Fibroblast of skin of abdomen (primary cell): ENCODE results near the gene WASHC4.
"Not testable (repeated sequence)": the region's sequence is repeated elsewhere in the genome, so short reads cannot be mapped to it uniquely, and the experiment has no call there.

Experiments used
- DNase-seq: peaks from one replicate; pipeline ENCODE4 v3.0.0-alpha.2; 2013

The WASHC4 gene

DNA sequence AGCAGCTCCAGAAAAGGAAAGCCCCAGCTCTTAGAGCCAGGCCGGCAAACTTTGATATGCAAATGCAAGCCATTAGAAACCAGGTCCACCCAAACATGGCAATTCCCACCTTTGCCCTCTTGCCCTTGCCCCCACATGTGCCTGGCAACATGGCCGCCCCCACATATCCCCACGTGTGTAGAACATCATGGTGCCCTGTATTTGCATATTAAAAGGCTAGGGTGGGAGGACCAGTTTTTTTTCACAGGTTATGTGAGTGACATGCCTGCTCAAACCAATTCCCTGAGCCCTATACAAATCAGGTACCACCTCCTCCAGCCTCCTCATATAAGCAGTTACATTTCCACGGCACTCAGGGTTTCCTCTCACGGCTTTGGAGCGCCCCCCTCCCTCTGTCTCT is 17.2 kb upstream of the WASHC4 start:
- no peak for DNase-seq

DNA sequence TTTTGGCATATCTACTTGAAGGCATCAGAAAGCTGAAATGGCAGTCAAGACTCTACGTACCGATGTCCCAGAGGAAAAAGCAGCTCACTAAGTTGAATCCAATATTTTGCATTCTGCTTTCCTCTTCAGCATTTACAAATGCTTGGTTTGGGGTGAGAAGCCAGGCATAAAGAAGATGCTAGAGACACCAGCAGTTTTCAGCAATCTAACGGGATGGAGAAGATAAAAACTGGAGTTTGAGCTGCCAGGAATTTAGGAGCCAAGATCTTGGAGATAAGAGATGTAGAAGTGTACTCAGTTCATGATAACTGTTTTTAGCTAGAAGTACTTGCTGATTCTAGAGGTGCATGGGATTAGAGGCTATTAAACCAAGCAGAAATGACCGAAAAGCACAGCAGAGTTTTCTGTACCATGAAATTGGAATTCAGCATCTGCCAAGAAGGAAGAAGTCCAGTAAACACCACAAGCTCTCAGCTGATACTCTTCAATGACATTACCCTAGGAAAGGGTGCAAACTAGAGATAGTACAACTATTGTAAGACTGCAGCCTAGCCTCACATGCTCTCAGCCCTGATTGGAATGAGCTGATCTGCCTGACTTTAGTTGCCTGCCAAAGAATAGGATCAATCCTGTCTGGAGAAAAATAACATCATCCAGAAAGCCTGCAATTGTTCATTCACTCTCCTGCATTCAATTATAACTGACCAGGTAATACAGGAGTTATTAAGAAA is 15.9 kb upstream of the WASHC4 start:
- DNase-seq: no peak

DNA sequence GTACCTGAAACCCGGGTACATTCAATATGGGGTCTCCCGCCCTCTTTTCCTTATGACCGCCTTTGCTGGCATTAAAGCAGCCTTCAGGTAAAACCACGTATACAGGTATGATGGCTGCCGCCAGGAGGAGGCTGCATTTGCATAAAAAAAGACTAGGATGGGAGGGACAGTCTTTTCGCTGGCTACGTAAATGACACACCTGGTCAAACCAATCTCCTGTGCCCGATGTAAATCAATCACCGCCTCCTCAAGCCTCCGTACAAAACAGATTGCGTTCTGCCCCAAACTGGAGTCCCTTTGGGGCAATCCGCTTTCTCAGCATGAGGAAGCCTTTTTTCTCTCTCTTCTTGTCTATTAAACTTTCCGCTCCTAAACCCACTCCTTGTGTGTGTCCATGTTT is 15.2 kb upstream of the WASHC4 start:
- no peak for DNase-seq

DNA sequence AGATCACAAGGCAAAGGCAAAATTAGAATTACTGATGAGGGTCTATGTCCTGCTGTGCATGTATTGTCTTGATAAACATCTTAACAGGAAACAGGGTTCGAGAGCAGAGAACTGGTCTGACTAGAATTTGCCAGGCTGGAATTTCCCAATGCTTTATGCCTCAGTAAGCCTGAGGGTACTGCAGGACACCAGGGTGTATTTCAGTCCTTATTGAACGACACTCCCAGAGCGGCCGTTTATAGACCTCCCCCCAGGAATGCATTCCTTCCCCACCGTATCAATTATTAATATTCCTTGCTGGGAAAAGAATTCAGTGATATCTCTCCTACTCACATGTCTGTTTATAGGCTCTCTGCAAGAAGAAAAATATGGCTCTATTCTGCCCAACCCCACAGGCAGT is 12.2 kb upstream of the WASHC4 start:
- not testable (repeated sequence) for DNase-seq

DNA sequence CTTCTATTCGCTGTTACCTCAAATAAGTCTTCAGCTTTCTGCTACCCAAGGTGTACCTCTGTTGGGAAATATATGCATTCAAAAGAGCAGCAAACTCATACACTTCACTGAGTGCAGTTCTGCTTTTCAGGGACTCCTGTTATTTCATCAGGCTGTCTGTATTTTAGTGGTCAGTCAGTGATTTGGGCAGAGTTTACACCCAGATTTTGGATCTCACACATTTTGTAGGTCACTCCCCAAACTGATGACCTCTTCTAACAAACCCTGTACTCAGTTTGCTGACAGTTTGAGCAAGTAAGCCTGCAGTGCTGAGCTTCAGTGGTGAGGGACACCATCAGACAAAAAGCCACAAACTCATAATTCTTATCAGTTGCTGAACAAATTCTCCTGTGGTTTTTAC is 8.2 kb upstream of the WASHC4 start:
- no peak for DNase-seq

DNA sequence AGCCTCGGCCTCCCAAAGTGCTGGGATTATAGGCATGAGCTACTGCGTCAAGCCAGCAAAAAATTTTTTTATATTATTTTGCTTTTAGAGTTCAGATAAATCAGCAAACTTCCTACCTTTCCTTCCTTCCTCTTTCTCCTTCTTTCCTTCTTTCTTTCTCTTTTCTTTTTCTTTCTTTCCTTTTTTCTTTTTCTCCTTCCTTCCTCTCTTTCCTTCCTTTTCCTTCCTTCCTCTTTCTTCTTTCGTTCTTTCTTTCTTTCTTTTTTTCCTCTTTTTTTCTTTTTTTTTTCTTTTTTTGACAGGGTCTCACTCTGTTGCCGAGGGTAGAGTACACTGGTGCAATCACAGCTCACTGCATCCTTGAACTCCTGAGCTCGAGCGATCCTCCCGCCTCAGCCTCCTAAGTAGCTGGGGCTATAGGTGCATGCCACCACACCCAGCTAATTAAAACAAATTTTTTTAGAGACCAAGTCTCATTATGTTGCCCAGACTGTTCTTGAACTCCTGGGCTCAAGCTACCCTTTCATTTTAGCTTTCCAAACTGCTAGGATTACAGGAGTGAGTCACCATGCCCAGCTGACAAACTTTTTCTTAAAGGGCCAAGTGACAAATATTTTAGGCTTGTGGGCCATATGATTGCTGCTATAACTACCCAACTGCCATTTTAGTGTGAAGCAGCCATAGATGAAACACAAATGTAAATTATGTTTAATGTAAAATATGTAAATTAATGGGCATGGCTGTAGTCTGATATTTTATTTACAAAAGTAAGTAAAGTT is 7.1 kb upstream of the WASHC4 start:
- peak; percentile 65 for DNase-seq

DNA sequence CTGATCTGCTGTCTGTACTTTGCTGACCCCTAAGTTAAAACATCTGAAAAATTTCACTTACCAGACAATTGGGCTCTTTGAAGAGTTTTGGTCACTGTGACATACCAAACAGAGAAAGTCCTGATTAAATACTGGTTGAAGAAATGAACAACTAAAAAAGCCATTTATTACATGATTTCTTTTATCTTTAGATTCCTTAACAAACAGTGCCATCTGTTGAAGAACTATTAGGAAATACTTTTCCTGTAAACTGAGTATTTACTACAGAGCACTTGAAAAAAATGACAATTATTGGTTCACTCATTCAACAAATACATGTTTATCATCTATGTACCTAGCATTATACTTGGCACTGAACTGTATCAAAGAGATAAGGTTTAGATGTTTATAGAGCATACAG is 6.5 kb upstream of the WASHC4 start:
- peak; percentile 30 for DNase-seq

DNA sequence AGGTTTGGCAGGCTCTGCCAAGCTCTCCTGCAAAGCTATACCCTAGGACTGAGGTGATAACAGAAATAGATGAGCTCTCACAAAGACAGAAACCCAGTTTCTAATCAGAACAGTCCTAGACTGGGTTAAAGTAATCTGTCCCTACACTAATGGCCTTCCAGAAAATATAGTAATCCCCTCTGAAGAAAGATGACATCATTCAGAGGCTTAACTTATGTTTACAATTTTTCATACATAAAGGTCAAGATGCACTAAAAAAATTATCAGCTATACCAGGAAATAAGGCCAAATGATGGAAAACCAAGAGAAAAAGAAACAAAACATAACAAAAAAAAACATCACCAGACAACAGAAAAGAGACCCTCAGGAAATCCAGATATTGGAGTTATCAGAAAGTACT is 4.9 kb upstream of the WASHC4 start:
- DNase-seq: no peak

DNA sequence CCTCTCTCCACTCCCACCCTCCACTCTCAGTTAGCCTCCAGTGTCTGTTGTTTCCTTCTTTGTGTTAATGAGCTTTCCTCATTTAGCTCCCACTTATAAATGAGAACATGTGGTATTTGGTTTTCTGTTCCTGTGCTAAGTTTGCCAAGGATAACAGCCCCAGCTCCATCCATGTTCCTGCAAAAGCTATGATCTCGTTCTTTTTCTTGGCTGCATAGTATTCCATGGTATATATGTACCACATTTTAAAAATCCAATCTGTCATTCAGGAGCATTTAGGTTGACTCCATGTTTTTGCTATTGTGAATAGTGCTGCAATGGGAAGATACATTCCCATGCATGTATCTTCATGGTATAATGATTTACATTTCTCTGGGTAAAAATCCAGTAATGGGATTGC is 2.8 kb upstream of the WASHC4 start:
- DNase-seq: no peak

DNA sequence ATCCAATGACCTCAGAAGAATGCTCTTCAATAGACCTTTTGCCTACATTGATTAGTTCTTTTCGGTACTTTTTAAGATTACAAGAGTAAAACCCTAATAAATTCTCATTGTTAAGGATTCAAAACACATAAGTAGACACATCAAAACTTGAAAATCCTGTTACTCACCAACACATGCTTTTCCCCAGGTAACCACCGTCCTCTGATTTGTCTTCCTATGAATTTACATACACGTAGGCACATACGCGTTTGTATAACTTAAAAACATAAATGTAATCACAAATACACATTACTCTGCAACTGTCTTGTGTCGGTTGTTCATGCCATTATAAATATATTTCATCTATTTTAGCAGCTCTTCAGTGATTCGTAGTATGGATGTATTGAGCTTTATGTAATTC is 910 bp upstream of the WASHC4 start:
- DNase-seq: no peak

DNA sequence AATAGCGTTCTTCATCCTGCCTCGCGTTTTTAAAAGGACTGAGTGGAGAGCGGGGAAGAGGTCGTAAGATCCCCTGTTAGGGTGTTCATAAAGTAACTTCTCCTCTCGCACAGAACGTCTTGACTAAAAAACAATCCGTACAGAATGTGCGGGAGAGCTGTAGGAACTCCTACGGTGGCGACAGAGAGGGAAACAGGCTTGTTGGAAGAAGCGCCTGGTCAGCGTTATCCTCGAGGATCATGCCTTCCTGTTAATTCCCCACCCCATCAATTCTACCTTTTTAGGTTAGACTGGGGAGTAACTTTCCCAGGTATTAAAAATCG is 399 bp upstream of the WASHC4 start:
- peak; percentile 42 for DNase-seq

DNA sequence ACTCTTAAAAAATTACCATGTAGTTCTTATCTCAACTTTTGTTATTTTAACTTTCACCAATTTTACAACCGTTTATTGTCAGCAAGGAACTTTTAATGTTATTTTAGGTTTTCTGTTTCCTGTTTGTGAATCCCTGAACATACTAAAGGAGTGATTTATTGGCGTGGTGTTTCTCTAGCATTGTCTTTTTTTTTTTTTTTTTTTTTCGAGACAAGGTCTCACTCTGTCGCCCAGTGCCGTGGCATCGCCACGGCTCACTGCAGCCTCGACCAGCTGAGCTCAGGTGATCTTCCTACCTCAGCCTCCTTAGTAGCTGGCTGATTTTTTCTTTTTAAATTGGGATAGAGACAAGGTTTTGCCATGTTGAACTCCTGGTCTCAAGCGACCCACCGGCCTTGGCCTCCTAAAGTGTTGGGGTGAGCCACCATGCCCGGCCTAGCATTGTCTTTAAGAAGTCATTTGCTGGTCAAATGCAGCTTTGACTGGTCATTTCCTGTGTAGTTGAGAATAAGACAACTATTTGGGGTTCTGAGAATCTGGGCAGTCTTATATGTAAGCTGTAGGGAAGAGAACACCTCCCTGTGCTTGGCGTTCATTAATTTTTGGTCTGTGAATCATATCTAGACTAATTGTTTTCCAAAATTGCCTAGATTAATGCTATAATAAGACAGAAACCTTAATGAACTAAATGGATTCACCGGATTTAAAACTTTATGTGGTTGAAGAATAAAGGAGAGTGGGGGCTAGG is 2.1 kb downstream of the WASHC4 start:
- peak; percentile 33 for DNase-seq

DNA sequence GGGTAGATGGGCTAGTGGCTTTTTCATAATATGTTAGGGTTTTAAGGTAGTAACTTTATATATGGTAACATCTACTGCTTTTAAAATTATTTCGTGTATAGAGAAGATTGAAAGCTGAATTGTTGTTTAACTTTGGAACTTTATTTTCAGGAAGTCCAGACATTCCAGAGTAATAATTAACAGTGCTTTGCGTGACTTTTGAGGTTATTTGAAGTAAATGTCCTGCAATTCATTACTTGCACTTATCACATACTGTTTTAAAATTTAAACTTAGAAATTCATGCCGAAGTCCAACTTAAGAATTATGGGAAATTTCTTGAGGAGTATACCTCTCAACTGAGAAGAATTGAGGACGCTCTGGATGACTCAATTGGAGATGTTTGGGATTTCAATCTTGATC is 3.3 kb downstream of the WASHC4 start:
- DNase-seq: no peak

DNA sequence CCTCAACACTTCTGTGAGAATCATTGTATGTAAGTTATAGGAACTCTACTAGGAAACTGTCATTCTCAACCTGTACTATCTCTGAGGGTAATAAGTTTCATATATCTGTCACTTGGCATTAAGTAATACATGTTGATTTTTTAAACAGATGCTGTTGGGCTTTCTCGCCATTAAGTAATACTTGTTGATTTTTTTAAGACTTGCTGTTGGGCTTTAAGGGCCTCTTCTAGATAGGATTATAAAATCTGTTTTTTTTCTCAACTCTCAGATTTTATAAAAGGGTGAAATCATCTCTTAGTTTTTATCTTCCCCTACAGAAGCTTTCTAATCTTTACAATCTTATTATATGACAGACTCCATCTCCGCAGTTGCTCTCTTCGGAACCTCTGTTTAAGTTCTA is 5.6 kb downstream of the WASHC4 start:
- DNase-seq: no peak

DNA sequence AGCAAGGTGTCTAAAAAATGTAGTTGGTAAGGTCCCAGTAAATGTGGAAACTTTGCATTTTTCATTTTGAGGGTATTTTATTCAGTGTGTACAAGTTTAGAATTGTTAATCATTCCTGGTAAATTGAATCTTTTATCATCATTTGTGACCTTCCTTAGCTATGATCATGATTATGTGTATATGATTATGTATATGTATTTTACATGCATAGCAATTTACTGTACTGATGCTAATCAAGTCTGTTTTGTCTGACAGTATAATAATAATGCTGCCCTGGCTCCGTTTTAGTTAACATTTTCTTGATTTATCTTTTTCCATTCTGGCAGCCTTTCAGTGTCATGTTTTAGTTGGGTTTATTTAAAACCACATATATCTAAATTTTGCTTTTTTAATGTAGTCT is 9.4 kb downstream of the WASHC4 start:
- DNase-seq: no peak

DNA sequence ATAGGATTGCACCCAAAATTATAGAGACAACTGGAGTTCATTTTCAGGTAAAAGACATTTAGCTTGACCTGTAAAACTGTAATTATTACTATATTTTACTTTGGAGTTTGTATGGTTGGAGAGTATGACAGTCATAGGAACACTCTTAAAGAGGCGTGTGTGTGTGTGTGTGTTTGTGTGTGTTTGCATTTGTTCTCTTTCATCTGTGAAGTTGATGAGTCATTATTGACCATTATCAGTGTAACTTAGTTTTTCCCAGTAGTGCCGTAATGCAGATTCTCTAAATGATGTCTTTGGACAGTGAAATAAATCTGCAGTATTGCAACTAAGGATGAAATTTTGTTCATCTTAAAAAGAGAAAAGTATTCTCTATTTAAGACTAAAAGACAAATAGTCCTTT is 13.0 kb downstream of the WASHC4 start:
- no peak for DNase-seq

DNA sequence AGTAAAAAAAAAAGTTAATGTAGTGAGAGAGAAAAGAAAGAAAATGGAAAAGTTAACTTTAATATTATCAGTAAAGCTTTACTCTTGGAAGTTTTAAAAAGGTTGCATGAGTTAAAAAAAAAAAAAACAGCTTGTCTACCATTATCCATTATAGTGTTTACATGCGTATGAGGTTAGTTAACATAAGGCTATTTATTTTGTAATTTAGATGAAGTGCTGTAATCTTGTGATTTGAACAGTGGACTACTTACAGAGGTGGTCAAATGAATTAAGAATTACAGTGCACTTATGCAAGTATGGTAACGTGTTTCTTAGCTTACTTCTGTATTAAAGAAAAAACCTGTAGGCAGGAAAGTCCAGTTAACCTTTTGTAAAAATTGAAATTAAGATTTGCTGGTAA is 30.7 kb downstream of the WASHC4 start:
- DNase-seq: no peak

DNA sequence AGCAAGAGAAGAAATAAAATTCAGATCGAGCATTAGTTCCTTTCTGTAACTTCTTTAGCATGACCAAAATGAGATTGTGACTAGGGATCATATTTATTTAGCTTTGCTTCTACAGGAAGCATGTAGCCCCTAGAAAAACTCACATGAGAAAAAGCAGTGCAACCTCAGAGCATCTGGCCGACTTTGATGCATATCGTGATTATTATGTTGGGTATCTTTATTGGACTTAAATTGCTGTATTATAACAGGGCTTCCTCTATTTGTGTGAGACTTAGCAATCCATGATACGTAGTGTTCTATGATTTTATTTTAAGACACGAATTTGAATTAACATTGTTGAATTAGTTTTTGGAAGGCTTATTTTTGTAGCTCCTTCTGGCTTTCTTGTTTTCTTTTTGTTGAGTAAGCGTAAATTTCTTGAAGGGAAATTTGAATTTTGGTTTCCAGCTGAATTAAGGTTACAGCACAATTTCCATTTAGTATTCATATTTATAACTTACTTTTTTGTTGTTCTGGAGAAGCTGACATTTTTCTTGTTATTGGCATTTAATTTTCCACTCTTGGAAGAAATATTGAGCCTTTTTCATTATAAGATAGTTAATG is 33.9 kb downstream of the WASHC4 start:
- DNase-seq: no peak

DNA sequence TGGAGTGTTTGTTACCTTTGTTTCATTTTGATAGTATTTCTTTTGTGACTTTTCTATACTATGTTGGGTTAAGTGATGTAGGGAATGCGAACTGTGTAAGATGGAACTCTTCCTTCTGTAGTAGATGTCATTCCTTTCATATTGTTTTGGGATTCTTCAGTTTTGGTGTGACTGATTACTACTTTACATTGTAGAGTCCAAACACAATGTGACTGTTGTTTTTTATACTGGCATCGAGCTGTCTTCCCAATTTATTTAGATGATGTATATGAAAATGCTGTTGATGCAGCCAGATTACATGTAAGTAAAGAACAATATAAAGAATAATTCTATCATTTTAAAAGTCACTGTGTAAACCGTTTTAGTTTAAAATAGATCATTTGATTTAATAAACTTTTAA is 34.7 kb downstream of the WASHC4 start:
- DNase-seq: no peak

DNA sequence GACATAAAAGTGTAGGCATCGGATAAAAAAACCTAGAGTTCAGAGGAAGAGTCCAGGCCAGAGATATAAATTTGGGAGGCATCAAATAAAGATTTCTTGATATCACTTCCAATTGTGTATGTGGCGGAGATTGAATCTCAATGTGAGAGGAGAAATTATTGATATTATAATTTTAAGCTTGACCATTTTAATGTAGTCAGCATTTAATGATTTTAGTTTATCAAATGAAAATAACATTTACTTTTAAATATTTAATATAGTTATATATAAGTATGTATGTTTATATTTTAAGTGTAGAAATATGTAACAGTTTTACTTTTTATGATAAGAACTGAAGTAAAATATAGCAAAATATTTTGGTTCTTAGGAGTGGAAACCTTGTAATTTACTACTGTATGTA is 48.7 kb downstream of the WASHC4 start:
- no peak for DNase-seq

DNA sequence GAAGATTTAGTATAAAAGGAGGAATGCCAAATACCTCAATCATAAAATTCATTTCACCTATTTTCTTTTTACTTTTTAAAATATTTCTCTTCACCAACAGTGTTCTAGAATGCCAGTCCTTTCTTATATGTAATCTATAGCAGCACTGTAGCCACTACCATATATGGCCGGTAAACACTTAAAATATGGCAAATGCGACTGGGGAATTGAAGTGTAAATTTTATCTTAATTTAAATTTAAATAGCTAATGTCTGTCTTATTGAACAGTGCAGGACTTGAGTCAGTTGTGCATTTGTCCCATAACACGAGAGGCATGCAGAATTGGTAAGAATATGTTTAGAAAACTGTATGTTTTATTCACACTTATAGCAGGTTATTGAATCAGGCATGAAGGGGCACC is 50.1 kb downstream of the WASHC4 start:
- no peak for DNase-seq

DNA sequence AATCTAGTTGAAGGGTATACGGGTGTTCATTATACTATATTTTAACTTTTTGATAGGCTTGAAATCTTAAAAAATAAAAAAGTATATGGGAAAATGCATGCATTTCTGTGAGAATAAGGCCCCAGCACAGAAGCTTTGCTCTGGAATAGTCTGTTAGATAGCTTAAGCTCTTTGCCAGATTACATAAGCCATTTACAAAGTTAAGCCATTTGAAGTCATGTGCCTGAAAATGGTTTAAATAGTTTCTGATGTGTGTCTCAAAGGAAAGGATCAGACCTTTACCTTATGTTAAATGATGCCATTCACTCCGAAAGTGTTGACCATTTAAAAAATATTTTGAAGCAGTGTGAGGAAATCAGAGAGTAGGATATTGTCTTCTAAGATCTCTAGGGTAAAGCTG is 51.3 kb downstream of the WASHC4 start:
- no peak for DNase-seq

DNA sequence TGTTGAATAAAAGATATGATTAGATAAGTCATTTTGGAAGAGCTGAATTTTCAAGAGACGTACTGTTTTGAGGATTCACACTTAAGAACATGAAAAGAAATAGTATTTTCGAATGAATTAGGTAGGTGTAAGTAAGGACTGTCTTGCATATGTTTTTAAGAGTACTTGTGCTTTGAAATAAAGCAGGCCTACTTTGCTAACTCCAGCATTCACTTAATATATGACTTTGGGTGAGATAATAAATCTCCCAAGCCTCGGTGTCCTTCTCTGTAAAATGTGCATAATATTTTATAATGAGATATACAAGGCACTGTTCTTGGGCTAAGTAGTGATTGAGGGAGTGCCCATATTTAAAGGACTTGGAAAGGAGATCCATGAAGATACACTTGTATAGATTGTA is 54.6 kb downstream of the WASHC4 start:
- no peak for DNase-seq

DNA sequence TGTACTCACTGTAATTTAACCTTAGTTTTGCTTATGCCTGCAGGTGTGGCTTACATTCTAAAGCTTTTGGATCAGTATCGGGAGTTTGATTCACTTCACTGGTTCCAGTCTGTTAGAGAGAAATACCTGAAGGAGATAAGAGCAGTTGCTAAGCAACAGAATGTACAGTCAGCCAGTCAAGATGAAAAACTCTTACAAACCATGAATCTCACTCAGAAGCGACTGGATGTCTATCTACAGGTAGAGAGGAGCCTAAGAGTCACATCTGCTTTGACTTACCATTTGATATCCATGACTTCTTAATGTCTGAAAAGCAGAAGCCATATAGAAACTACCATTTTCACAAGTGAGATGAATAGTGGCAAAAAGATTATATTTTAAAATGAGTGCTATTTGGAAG is 56.5 kb downstream of the WASHC4 start:
- no peak for DNase-seq
